Astrocyte (in vitro differentiated cells and primary cell): ENCODE measurements around the gene NTSR1. TPM values are rescaled to one million over a fixed set of nuclear protein-coding genes. Genes with fewer than 3 reads are reported as not detected.

Experiments
- DNase-seq: peaks from one replicate; pipeline ENCODE4 v3.0.0-alpha.2; 2010; ENCODE audit warnings: low read depth
- FAIRE-seq: peaks from 2 replicates; lab custom pipeline; 2011; peaks lifted over from hg19 to GRCh38; lab: Jason Lieb, UNC
- H2AFZ ChIP-seq: 2 replicates; pipeline ENCODE4 v1.6.0; 2012; ENCODE audit warnings: low read depth, low read length, inconsistent platforms
- H3K27ac ChIP-seq: 2 replicates; pipeline ENCODE4 v1.5.1; 2011; ENCODE audit warnings: low read depth, low read length, inconsistent platforms
- H3K27me3 ChIP-seq: 2 replicates; pipeline ENCODE4 v1.6.0; 2011; ENCODE audit warnings: low read length, inconsistent platforms; ENCODE audit not compliant: insufficient read depth
- H3K36me3 ChIP-seq: 2 replicates; pipeline ENCODE4 v1.5.1; 2011; ENCODE audit warnings: low read length, inconsistent platforms; ENCODE audit not compliant: insufficient read depth
- H3K4me1 ChIP-seq: 2 replicates; pipeline ENCODE4 v1.5.1; 2011; ENCODE audit warnings: low read length, inconsistent platforms; ENCODE audit not compliant: insufficient read depth
- H3K4me2 ChIP-seq: 2 replicates; pipeline ENCODE4 v1.6.0; 2012; ENCODE audit warnings: low read length, inconsistent platforms
- H3K4me3 ChIP-seq: 2 replicates; pipeline ENCODE4 v1.5.1; 2011; ENCODE audit warnings: low read depth, mild to moderate bottlenecking, low read length, inconsistent platforms; ENCODE audit not compliant: insufficient read depth
- H3K79me2 ChIP-seq: 2 replicates; pipeline ENCODE4 v1.6.0; 2012; ENCODE audit warnings: mild to moderate bottlenecking, low read length, inconsistent platforms; ENCODE audit not compliant: insufficient read depth
- H3K9ac ChIP-seq: 2 replicates; pipeline ENCODE4 v1.6.0; 2012; ENCODE audit warnings: mild to moderate bottlenecking, low read length, inconsistent platforms
- H3K9me3 ChIP-seq: 2 replicates; pipeline ENCODE4 v1.5.1; 2012; ENCODE audit warnings: low read depth, mild to moderate bottlenecking, low read length, inconsistent platforms; ENCODE audit not compliant: insufficient read depth
- H4K20me1 ChIP-seq: 2 replicates; pipeline ENCODE4 v1.6.0; 2012; ENCODE audit warnings: low read length, inconsistent platforms; ENCODE audit not compliant: insufficient read depth
- H3K27ac Mint-ChIP-seq: one replicate; pipeline ENCODE4 v1.8.0; 2021; ENCODE audit warnings: mild to moderate bottlenecking, mixed read lengths; ENCODE audit not compliant: unreplicated experiment
- H3K27me3 Mint-ChIP-seq: one replicate; pipeline ENCODE4 v1.8.0; 2021; ENCODE audit warnings: low read depth, mixed read lengths; ENCODE audit not compliant: unreplicated experiment
- H3K36me3 Mint-ChIP-seq: one replicate; pipeline ENCODE4 v1.8.0; 2021; ENCODE audit warnings: low read depth, mixed read lengths; ENCODE audit not compliant: unreplicated experiment
- H3K4me1 Mint-ChIP-seq: one replicate; pipeline ENCODE4 v1.8.0; 2021; ENCODE audit warnings: low read depth, mixed read lengths; ENCODE audit not compliant: unreplicated experiment
- H3K4me3 Mint-ChIP-seq: one replicate; pipeline ENCODE4 v1.8.0; 2021; ENCODE audit warnings: mild to moderate bottlenecking, moderate library complexity, mixed read lengths; ENCODE audit not compliant: unreplicated experiment
- H3K9me3 Mint-ChIP-seq: one replicate; pipeline ENCODE4 v1.8.0; 2021; ENCODE audit warnings: mild to moderate bottlenecking, mixed read lengths; ENCODE audit not compliant: unreplicated experiment
- CTCF ChIP-seq: IDR thresholded peaks from 2 replicates; pipeline ENCODE4 v1.5.1; 2011; ENCODE audit warnings: low read depth, mild to moderate bottlenecking, inconsistent platforms, low read length, moderate library complexity; ENCODE audit not compliant: insufficient read depth
- EZH2 ChIP-seq: IDR thresholded peaks from 2 replicates; pipeline ENCODE4 v1.6.1; 2012; ENCODE audit warnings: mild to moderate bottlenecking, low read length, inconsistent platforms; ENCODE audit not compliant: insufficient read depth
- total RNA-seq: library from RNA; stranded (reverse); gene quantifications from 2 replicates; pipeline ENCODE4 v1.2.1, GENCODE V29; 2021

Gene NTSR1
- total RNA-seq, 1 donor from 2014 or later, result 0.16 TPM

GRCh38 chr20:62667530-62668440 is 40.9 kb upstream of the NTSR1 start:
- DNase-seq (no peak), FAIRE-seq (no peak)
- no peaks in the 10 kb centered on the region for H3K79me2 ChIP-seq
- Mint-ChIP-seq H3K27ac (peak overlapping the region; percentile 48), H3K4me1 (peaks cover 6% of the 10 kb centered on the region), H3K4me3 (no peak overlapping the region), H3K36me3 (no peaks in the 10 kb centered on the region), H3K9me3 (no peaks in the 10 kb centered on the region), H3K27me3 (peaks cover 44% of the 10 kb centered on the region)
- no peak overlapping the region for H3K4me2 ChIP-seq
- no peak overlapping the region for H3K27ac ChIP-seq
- H3K4me1 ChIP-seq, result peaks cover 4% of the 10 kb centered on the region
- no peak overlapping the region for H3K4me3 ChIP-seq
- no peak overlapping the region for H2AFZ ChIP-seq
- no peaks in the 10 kb centered on the region for H3K36me3 ChIP-seq
- H4K20me1 ChIP-seq, result no peaks in the 10 kb centered on the region
- peaks cover 11% of the 10 kb centered on the region for H3K27me3 ChIP-seq
- H3K9me3 ChIP-seq, result no peaks in the 10 kb centered on the region
- H3K9ac ChIP-seq, result no peak overlapping the region
- TF ChIP-seq EZH2 (no peak), CTCF (no peak)

GRCh38 chr20:62668441-62669027 is 40.1 kb upstream of the NTSR1 start:
- no peak overlapping the region for H3K4me3 ChIP-seq
- peaks cover 11% of the 10 kb centered on the region for H3K27me3 ChIP-seq
- H3K4me3 Mint-ChIP-seq, result no peak overlapping the region
- H3K4me2 ChIP-seq, result no peak overlapping the region
- no peaks in the 10 kb centered on the region for H3K9me3 ChIP-seq
- no peaks in the 10 kb centered on the region for H3K9me3 Mint-ChIP-seq
- peak overlapping the region; percentile 48 for H3K27ac Mint-ChIP-seq
- H2AFZ ChIP-seq, result no peak overlapping the region
- DNase-seq (peak; percentile 37), FAIRE-seq (no peak)
- H3K27ac ChIP-seq, result no peak overlapping the region
- no peaks in the 10 kb centered on the region for H3K36me3 Mint-ChIP-seq
- peak; percentile 92 for TF ChIP-seq CTCF
- TF ChIP-seq EZH2, result no peak
- H3K9ac ChIP-seq, result no peak overlapping the region
- H3K79me2 ChIP-seq, result no peaks in the 10 kb centered on the region
- H3K27me3 Mint-ChIP-seq, result peaks cover 39% of the 10 kb centered on the region
- H3K4me1 ChIP-seq, result peaks cover 4% of the 10 kb centered on the region
- H3K4me1 Mint-ChIP-seq, result peaks cover 6% of the 10 kb centered on the region
- H3K36me3 ChIP-seq, result no peaks in the 10 kb centered on the region
- H4K20me1 ChIP-seq, result no peaks in the 10 kb centered on the region
